Loucy (cell line): ENCODE results near the gene C10orf105.

Source experiments
- H2AFZ ChIP-seq: fragments of 200-600 bp; sonication (generic); 2 replicates; pipeline ENCODE4 v1.6.0; 2016; ENCODE audit warnings: antibody characterized with exemption, mild to moderate bottlenecking, low read length, moderate library complexity
- H3F3A ChIP-seq: fragments of 200-600 bp; 2 replicates; pipeline ENCODE4 v1.6.0; 2016; ENCODE audit warnings: antibody characterized with exemption, low read depth, mild to moderate bottlenecking
- H3K27me3 ChIP-seq: fragments of 200-600 bp; sonication (generic); 2 replicates; pipeline ENCODE4 v1.6.1; 2014; ENCODE audit warnings: low read length, mild to moderate bottlenecking; ENCODE audit not compliant: insufficient read depth, poor library complexity, severe bottlenecking
- H3K36me3 ChIP-seq: fragments of 200-600 bp; sonication (generic); 2 replicates; pipeline ENCODE4 v1.6.1; 2016; ENCODE audit warnings: low read length; ENCODE audit not compliant: insufficient read depth
- H3K4me1 ChIP-seq: fragments of 200-600 bp; sonication (generic); 2 replicates; pipeline ENCODE4 v1.5.1; 2014; ENCODE audit warnings: low read length, mild to moderate bottlenecking; ENCODE audit not compliant: insufficient read depth, poor library complexity, severe bottlenecking
- H3K4me2 ChIP-seq: fragments of 200-600 bp; sonication (generic); 2 replicates; pipeline ENCODE4 v1.6.0; 2014; ENCODE audit warnings: antibody characterized with exemption, low read length, low read depth, mild to moderate bottlenecking; ENCODE audit not compliant: poor library complexity, severe bottlenecking
- H3K4me3 ChIP-seq: fragments of 200-600 bp; sonication (generic); 2 replicates; pipeline ENCODE4 v1.5.1; 2014; ENCODE audit warnings: low read length, mild to moderate bottlenecking, mixed read lengths; ENCODE audit not compliant: poor library complexity, severe bottlenecking
- H3K79me2 ChIP-seq: fragments of 200-600 bp; sonication (generic); 2 replicates; pipeline ENCODE4 v1.6.1; 2014; ENCODE audit warnings: low read length; ENCODE audit not compliant: insufficient read depth
- H3K9ac ChIP-seq: fragments of 200-600 bp; sonication (generic); 2 replicates; pipeline ENCODE4 v1.6.0; 2014; ENCODE audit warnings: mild to moderate bottlenecking, low read depth, low read length, moderate library complexity; ENCODE audit not compliant: poor library complexity, severe bottlenecking
- H3K9me2 ChIP-seq: fragments of 200-600 bp; sonication (generic); replicated peaks from 2 replicates; pipeline ENCODE4 v1.6.1; 2016; ENCODE audit warnings: low read depth, low read length, mixed read lengths
- H3K9me3 ChIP-seq: fragments of 200-600 bp; sonication (generic); 2 replicates; pipeline ENCODE4 v1.6.1; 2014; ENCODE audit warnings: mild to moderate bottlenecking, antibody characterized with exemption, low read length, low read depth; ENCODE audit not compliant: insufficient read depth
- H4K20me1 ChIP-seq: fragments of 200-600 bp; sonication (generic); 2 replicates; pipeline ENCODE4 v1.6.0; 2014; ENCODE audit warnings: antibody characterized with exemption, low read length, mild to moderate bottlenecking; ENCODE audit not compliant: insufficient read depth, poor library complexity, severe bottlenecking
- CTCF ChIP-seq: fragments of 200-600 bp; sonication (generic); conservative IDR thresholded peaks from 2 replicates; pipeline ENCODE4 v1.5.1; 2014; ENCODE audit warnings: mild to moderate bottlenecking, antibody characterized with exemption, low read length
- EZH2phosphoT487 ChIP-seq: fragments of 200-600 bp; IDR thresholded peaks from 2 replicates; pipeline ENCODE4 v1.6.1; 2018; ENCODE audit warnings: antibody characterized with exemption, mild to moderate bottlenecking, moderate library complexity, borderline replicate concordance

Gene C10orf105

GRCh38 chr10:71719464-71720201 lies at the start of gene C10orf105:
Gene C10orf105, minus strand, starts transcription at chr10:71719778. Its CDS starts 3,441 bp downstream, at chr10:71716337.
- Histone ChIP-seq H3K9me2 (no peaks in the 10 kb centered on the region), H3K27me3 (no peaks in the 10 kb centered on the region), H3K4me3 (no peak within 1 kb of the TSS), H2AFZ (no peak within 1 kb of the TSS), H3K36me3 (no peaks in the 10 kb centered on the region), H3K9me3 (no peaks in the 10 kb centered on the region), H4K20me1 (no peaks in the 10 kb centered on the region), H3K4me1 (peaks cover 7% of the 10 kb centered on the region), H3K4me2 (no peak within 1 kb of the TSS), H3K9ac (no peak within 1 kb of the TSS), H3K79me2 (no peaks in the 10 kb centered on the region), H3F3A (no peaks in the 10 kb centered on the region)
- TF ChIP-seq EZH2phosphoT487: no peak
- TF ChIP-seq CTCF: no peak

GRCh38 chr10:71767420-71768035 lies 48.0 kb upstream of the C10orf105 start:
- H3K4me1 ChIP-seq: peaks cover 57% of the 10 kb centered on the region

GRCh38 chr10:71766717-71767419 lies 47.3 kb upstream of the C10orf105 start:
- H4K20me1 ChIP-seq: no peaks in the 10 kb centered on the region
- H3K79me2 ChIP-seq: no peaks in the 10 kb centered on the region
- no peak for TF ChIP-seq CTCF
- no peak for TF ChIP-seq EZH2phosphoT487
- H3K9me3 ChIP-seq: no peaks in the 10 kb centered on the region
- no peak overlapping the region for H2AFZ ChIP-seq
- no peaks in the 10 kb centered on the region for H3K9me2 ChIP-seq
- no peak overlapping the region for H3K4me3 ChIP-seq
- H3K4me2 ChIP-seq: no peak overlapping the region
- H3K9ac ChIP-seq: no peak overlapping the region
- peaks cover 51% of the 10 kb centered on the region for H3K4me1 ChIP-seq
- no peaks in the 10 kb centered on the region for H3F3A ChIP-seq
- H3K27me3 ChIP-seq: no peaks in the 10 kb centered on the region
- H3K36me3 ChIP-seq: no peaks in the 10 kb centered on the region

More at GRCh38 chr10:71767420-71768035, 48.0 kb upstream of the C10orf105 start:
- Histone ChIP-seq H3K79me2 (no peaks in the 10 kb centered on the region; the same call in 1 of the 2 replicates), H3K4me2 (no peak overlapping the region), H2AFZ (no peak overlapping the region), H3K9ac (no peak overlapping the region), H3K4me3 (no peak overlapping the region), H4K20me1 (no peaks in the 10 kb centered on the region), H3K27me3 (no peaks in the 10 kb centered on the region), H3K36me3 (no peaks in the 10 kb centered on the region), H3K9me3 (no peaks in the 10 kb centered on the region), H3F3A (no peaks in the 10 kb centered on the region), H3K9me2 (no peaks in the 10 kb centered on the region)
- TF ChIP-seq CTCF (no peak), EZH2phosphoT487 (no peak)
